GM12873 (cell line): ENCODE measurements around the gene CABP5.

Experiments
- TF ChIP-seq, protein P1 (sequence below): IDR thresholded peaks from 2 replicates; pipeline ENCODE4 v1.5.1; 2012; ENCODE audit warnings: low read depth, mild to moderate bottlenecking, moderate library complexity, low read length, control low read depth; ENCODE audit not compliant: insufficient read depth; ENCODE audit errors: missing control alignments

The CABP5 gene

GRCh38 chr19:48041877-48042580 is 1.9 kb downstream of the CABP5 start:
- TF ChIP-seq, protein P1, sequence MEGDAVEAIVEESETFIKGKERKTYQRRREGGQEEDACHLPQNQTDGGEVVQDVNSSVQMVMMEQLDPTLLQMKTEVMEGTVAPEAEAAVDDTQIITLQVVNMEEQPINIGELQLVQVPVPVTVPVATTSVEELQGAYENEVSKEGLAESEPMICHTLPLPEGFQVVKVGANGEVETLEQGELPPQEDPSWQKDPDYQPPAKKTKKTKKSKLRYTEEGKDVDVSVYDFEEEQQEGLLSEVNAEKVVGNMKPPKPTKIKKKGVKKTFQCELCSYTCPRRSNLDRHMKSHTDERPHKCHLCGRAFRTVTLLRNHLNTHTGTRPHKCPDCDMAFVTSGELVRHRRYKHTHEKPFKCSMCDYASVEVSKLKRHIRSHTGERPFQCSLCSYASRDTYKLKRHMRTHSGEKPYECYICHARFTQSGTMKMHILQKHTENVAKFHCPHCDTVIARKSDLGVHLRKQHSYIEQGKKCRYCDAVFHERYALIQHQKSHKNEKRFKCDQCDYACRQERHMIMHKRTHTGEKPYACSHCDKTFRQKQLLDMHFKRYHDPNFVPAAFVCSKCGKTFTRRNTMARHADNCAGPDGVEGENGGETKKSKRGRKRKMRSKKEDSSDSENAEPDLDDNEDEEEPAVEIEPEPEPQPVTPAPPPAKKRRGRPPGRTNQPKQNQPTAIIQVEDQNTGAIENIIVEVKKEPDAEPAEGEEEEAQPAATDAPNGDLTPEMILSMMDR = no peak

GRCh38 chr19:48036765-48037164 is 7.1 kb downstream of the CABP5 start:
- TF ChIP-seq, protein P1 = no peak

DNA sequence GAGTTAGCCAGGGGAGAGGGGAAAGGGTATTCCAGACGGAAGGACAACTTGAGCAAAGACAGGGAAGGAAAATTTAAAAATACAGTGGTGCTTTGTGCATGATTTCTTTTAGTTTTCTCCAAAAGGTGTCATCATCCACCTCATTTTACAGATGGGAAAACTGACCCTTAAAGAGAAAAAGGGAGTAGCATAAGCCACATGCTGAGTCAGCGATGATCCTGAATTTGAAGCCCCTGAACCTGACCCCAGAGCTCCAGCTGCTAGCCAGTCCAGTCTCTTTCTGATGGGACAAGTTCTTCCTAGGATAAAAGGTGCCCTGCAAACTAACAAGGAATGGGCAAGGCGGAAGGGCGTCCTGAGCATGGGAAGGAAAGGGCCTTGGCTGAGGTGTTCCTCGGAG is 10.3 kb downstream of the CABP5 start:
- TF ChIP-seq, protein P1 = no peak

GRCh38 chr19:48030073-48030472 is 13.8 kb downstream of the CABP5 start:
- TF ChIP-seq, protein P1 = no peak

DNA sequence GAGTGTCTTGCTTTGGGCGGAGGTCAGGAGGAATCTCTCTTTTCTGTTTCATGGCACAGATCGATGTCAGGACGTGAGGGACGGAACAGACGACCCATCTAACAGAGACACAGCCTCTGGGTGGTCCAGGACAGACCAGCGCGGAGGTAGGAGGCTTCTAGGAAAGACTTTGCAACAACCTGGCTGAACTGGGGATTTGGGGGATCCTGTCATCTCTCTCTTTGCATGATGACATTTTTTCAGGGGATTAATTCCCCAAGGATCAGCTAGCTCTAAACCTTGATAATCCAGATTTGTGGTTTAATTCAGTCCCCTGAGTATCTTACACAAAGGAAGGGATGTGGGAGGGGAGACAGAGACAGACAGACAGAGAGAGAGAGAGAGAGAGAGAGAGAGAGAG is 14.4 kb downstream of the CABP5 start:
- TF ChIP-seq, protein P1 = no peak

- TF ChIP-seq, protein P1 = no peak
Measured at GRCh38 chr19:48025480-48025879, 18.4 kb downstream of the CABP5 start.

GRCh38 chr19:48023518-48023917 is 20.4 kb downstream of the CABP5 start:
- TF ChIP-seq, protein P1 = no peak
